Upper lobe of left lung (tissue), 6 donors: ENCODE data around the gene LYSMD1. TPM values are rescaled to one million over a fixed set of nuclear protein-coding genes. Genes with fewer than 3 reads are reported as not detected.

Experiments used
- ATAC-seq, 2 donors: fragments of 200-7000 bp; cut with Tn5 transposase; one replicate each; pipeline ENCODE4 v1.9.1; 2022; ENCODE audit warnings: mild to moderate bottlenecking in 2 of 2, moderate library complexity in 2 of 2; ENCODE audit not compliant: low FRiP score in 2 of 2
- DNase-seq, 2 donors: peaks; one replicate each; pipeline ENCODE4 v3.0.0-alpha.2; 2019 to 2020
- H3K27ac ChIP-seq, 4 donors: fragments of 200-600 bp; sonication (generic); one replicate each; pipeline ENCODE4 v1.5.1; 2016 to 2019
- H3K27me3 ChIP-seq, 4 donors: fragments of 200-600 bp; sonication (generic); one replicate each; pipeline ENCODE4 v1.5.1; 2017 to 2019
- H3K36me3 ChIP-seq, 4 donors: fragments of 200-600 bp; sonication (generic); one replicate each; pipeline ENCODE4 v1.5.1; 2016 to 2019
- H3K4me1 ChIP-seq, 4 donors: fragments of 200-600 bp; sonication (generic); one replicate each; pipeline ENCODE4 v1.5.1; 2018 to 2019
- H3K4me3 ChIP-seq, 4 donors: fragments of 200-600 bp; sonication (generic); one replicate each; pipeline ENCODE4 v1.5.1; 2017 to 2019; ENCODE audit warnings: mild to moderate bottlenecking in 2 of 4, moderate library complexity in 1 of 4
- H3K9me3 ChIP-seq, 4 donors: fragments of 200-600 bp; sonication (generic); one replicate each; pipeline ENCODE4 v1.5.1; 2018 to 2019
- EP300 ChIP-seq, 4 donors: sonication (generic); formaldehyde crosslinking; IDR thresholded peaks; one replicate each; pipeline ENCODE4 v1.5.1; 2017; ENCODE audit warnings: antibody characterized with exemption in 4 of 4, control low read depth in 2 of 4
- POLR2A ChIP-seq, 4 donors: fragments of 450-650 bp; IDR thresholded peaks; one replicate each; pipeline ENCODE4 v1.5.1; 2016 to 2017; ENCODE audit warnings: antibody characterized with exemption in 4 of 4, mild to moderate bottlenecking in 2 of 4
- POLR2AphosphoS5 ChIP-seq, 2 donors: sonication (generic); formaldehyde crosslinking; IDR thresholded peaks; one replicate each; pipeline ENCODE4 v1.5.1; 2017; ENCODE audit warnings: antibody characterized with exemption in 2 of 2
- WGBS, 2 donors: methylation state at CpG; one replicate each; pipeline ENCODE4 v1.1.5; 2017 to 2018; 5-methylcytosine and 5-hydroxymethylcytosine counted together
- total RNA-seq, 6 donors: library from RNA; depleted of rRNA in 4 of 6; stranded (reverse); fragments of >200 nt in 4 of 6; gene quantifications; one replicate each; pipeline versions ENCODE4 v1.1.0 to v1.2.1, GENCODE V29; 2016 to 2021
- TF ChIP-seq, protein P1 (sequence below), 6 experiments: fragments of 450-650 bp in 4 of 6; fragments of 200-600 bp in 2 of 6; sonication (generic) in 2 of 6; IDR thresholded peaks; one replicate each; pipeline ENCODE4 v1.5.1; 2016 to 2019; ENCODE audit warnings: antibody characterized with exemption in 6 of 6
- donor health status: DM: no; HTN: no; CAD: no; lungs with moderate emphysema.
- donor health status: DM: no; HTN: yes; CAD: no; lungs with severe emphysema.

The LYSMD1 gene
- total RNA-seq, 6 donors from 2014 or later = 2.2 to 16.8 (median 6.2) TPM

DNA sequence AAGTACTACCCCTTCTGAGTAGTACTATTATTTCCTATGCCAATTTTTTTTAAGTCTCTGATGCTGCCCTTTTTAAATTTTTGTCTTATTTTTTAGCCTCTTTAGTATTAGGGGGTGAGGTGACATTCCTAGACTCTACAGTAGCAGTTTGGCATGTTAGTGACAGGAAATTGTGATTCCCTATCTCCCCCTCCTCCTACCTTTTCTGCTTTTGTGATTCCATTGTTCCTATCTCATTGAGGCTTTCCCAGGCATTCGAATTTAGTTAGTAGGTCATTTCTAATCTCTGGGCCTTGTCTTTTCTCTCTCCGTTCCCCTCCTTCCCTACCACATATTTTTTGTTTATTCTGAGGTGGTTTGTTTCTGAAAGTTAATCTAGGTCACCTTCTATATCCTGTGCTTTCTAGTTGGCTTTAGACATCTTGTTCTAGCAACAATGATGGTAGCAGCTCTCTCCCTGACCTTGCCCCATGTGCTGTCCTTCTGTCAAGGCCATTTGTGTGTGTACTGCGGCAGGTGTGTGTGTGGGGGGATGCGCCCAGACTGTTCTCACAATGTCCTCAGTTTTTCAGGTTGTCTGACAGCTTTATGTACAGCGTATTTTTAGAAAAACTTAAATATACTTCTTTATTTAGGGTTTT, 40.8 kb downstream of the LYSMD1 start:
- WGBS, 2 donors = 86% methylated on average over 5 of the region's 5 CpGs
- H3K27me3 ChIP-seq = no peaks in the 10 kb centered on the region
- ATAC-seq (no peak), DNase-seq (no peak)
- H3K36me3 ChIP-seq = peaks cover 0 to 18% (median 4%) of the 10 kb centered on the region in 4 donors
- no peaks in the 10 kb centered on the region for H3K4me1 ChIP-seq
- H3K27ac ChIP-seq = no peak overlapping the region
- H3K4me3 ChIP-seq = no peak overlapping the region
- TF ChIP-seq POLR2A (IDR thresholded peaks at IDR 0.05) (no peak), EP300 (IDR thresholded peaks at IDR 0.05) (no peak), POLR2AphosphoS5 (IDR thresholded peaks at IDR 0.05) (no peak)
- TF ChIP-seq, protein P1, sequence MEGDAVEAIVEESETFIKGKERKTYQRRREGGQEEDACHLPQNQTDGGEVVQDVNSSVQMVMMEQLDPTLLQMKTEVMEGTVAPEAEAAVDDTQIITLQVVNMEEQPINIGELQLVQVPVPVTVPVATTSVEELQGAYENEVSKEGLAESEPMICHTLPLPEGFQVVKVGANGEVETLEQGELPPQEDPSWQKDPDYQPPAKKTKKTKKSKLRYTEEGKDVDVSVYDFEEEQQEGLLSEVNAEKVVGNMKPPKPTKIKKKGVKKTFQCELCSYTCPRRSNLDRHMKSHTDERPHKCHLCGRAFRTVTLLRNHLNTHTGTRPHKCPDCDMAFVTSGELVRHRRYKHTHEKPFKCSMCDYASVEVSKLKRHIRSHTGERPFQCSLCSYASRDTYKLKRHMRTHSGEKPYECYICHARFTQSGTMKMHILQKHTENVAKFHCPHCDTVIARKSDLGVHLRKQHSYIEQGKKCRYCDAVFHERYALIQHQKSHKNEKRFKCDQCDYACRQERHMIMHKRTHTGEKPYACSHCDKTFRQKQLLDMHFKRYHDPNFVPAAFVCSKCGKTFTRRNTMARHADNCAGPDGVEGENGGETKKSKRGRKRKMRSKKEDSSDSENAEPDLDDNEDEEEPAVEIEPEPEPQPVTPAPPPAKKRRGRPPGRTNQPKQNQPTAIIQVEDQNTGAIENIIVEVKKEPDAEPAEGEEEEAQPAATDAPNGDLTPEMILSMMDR (IDR thresholded peaks at IDR 0.05) = no peak
- H3K9me3 ChIP-seq = no peaks in the 10 kb centered on the region

DNA sequence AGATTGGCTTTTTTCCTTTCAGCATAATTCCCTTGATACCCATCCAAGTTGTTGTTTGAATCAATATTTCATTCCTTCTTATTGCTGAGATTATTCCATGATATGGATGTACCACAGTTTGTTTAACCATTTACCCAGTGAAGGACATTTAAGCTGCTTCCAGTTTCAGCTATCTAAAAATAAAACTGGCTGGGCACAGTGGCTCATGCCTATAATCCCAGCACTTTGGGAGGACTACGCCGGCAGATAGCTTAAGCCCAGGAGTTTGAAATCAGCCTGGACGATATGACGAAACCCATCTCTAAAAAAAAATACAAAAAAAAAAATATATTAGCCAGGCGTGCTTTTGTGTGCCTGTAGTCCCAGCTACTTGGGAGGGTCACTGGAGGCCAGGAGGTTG, 51.8 kb downstream of the LYSMD1 start:
- H3K4me3 ChIP-seq = no peak overlapping the region

More for the DNA sequence above, 51.8 kb downstream of the LYSMD1 start:
- WGBS, 2 donors = 93 to 98% methylated on average over 5 of the region's 5 CpGs
- DNase-seq (no peak), ATAC-seq (no peak)
- Histone ChIP-seq H3K27ac (no peak overlapping the region), H3K36me3 (peaks cover 0 to 20% (median 4%) of the 10 kb centered on the region in 4 donors), H3K27me3 (no peaks in the 10 kb centered on the region), H3K9me3 (no peaks in the 10 kb centered on the region), H3K4me1 (no peaks in the 10 kb centered on the region)
- TF ChIP-seq EP300 (IDR thresholded peaks at IDR 0.05) (no peak), POLR2AphosphoS5 (IDR thresholded peaks at IDR 0.05) (no peak), POLR2A (IDR thresholded peaks at IDR 0.05) (no peak)
- TF ChIP-seq, protein P1 (IDR thresholded peaks at IDR 0.05) = no peak

Other genes starting within 250 kb of the LYSMD1 start
- gene SETDB1, start 239.5 kb downstream of the LYSMD1 start, total RNA-seq = 10 to 100 TPM; 26.8 to 88.0 (median 40.3) TPM
- gene CERS2, start 191.1 kb downstream of the LYSMD1 start, total RNA-seq = 100 to 1,000 TPM in 5 of 6 donors, 10 to 100 TPM in 1; 93.2 to 322 (median 204) TPM
- gene ANXA9, start 183.6 kb downstream of the LYSMD1 start, total RNA-seq = 1 to 10 TPM in 4 of 6 donors, under 1 TPM in 1, not detected in 1; 0.67 to 5.2 (median 1.2) TPM
- gene MINDY1, start 159.0 kb downstream of the LYSMD1 start, total RNA-seq = 10 to 100 TPM; 14.5 to 34.3 (median 26.9) TPM
- 10 to 100 TPM; 16.3 to 28.3 (median 21.2) TPM for gene PRUNE1, start 157.5 kb downstream of the LYSMD1 start, total RNA-seq
- 100 to 1,000 TPM in 1 of 6 donors, 10 to 100 TPM in 2, 1 to 10 TPM in 3; 2.3 to 213 (median 11.7) TPM for gene BNIPL, start 129.3 kb downstream of the LYSMD1 start, total RNA-seq
- gene C1orf56, start 118.2 kb downstream of the LYSMD1 start, total RNA-seq = 1 to 10 TPM; 2.6 to 9.4 (median 3.8) TPM
- 100 to 1,000 TPM in 1 of 6 donors, 10 to 100 TPM in 5; 66.9 to 131 (median 90.5) TPM for gene CDC42SE1, start 106.3 kb downstream of the LYSMD1 start, total RNA-seq
- gene MLLT11, start 105.5 kb downstream of the LYSMD1 start, total RNA-seq = 1 to 10 TPM in 4 of 6 donors, under 1 TPM in 2; 0.30 to 1.3 (median 1.1) TPM
- gene GABPB2, start 95.1 kb downstream of the LYSMD1 start, total RNA-seq = 10 to 100 TPM in 4 of 6 donors, 1 to 10 TPM in 2; 6.8 to 32.5 (median 13.0) TPM
- 10 to 100 TPM in 1 of 6 donors, 1 to 10 TPM in 5; 2.1 to 13.6 (median 5.8) TPM for gene SEMA6C, start 19.3 kb downstream of the LYSMD1 start, total RNA-seq
- gene TNFAIP8L2, start 9.3 kb downstream of the LYSMD1 start, total RNA-seq = 10 to 100 TPM in 5 of 6 donors, 1 to 10 TPM in 1; 7.4 to 19.1 (median 15.8) TPM
- 10 to 100 TPM in 5 of 6 donors, 1 to 10 TPM in 1; 8.9 to 50.3 (median 25.9) TPM for gene SCNM1, start 242 bp upstream of the LYSMD1 start, total RNA-seq
- gene TMOD4, start 10.1 kb upstream of the LYSMD1 start, total RNA-seq = under 1 TPM in 2 of 6 donors, not detected in 4; 0.57 to 0.88 TPM
- gene VPS72, start 24.3 kb upstream of the LYSMD1 start, total RNA-seq = 10 to 100 TPM; 19.0 to 54.3 (median 25.5) TPM
- 10 to 100 TPM; 37.2 to 94.3 (median 70.6) TPM for gene PIP5K1A, start 32.6 kb upstream of the LYSMD1 start, total RNA-seq
- 100 to 1,000 TPM; 102 to 132 (median 119) TPM for gene PSMD4, start 88.8 kb upstream of the LYSMD1 start, total RNA-seq
- gene ZNF687, start 116.4 kb upstream of the LYSMD1 start, total RNA-seq = 10 to 100 TPM; 17.4 to 50.3 (median 27.2) TPM
- gene PI4KB, start 161.5 kb upstream of the LYSMD1 start, total RNA-seq = 100 to 1,000 TPM in 1 of 6 donors, 10 to 100 TPM in 5; 41.3 to 127 (median 64.0) TPM
- 10 to 100 TPM; 31.5 to 55.5 (median 43.2) TPM for gene RFX5, start 181.3 kb upstream of the LYSMD1 start, total RNA-seq
- gene SELENBP1, start 206.8 kb upstream of the LYSMD1 start, total RNA-seq = 100 to 1,000 TPM; 241 to 804 (median 431) TPM
- 100 to 1,000 TPM; 127 to 216 (median 179) TPM for gene PSMB4, start 233.7 kb upstream of the LYSMD1 start, total RNA-seq